K562 (cell line): Measurements from ENCODE around the gene SPINK9. TPM values are rescaled to one million over a fixed set of nuclear protein-coding genes. Genes with fewer than 3 reads are reported as not detected.

Experiments used
- ATAC-seq: fragments of 200-7000 bp; cut with Tn5 transposase; 3 replicates; pipeline ENCODE4 v1.9.1; 2020; ENCODE audit warnings: moderate library complexity
- BruUV-seq: library from RNA; stranded (reverse); fragments of 400-500 nt; replicated peaks from 2 replicates; lab custom pipeline; 2021; lab: Mats Ljungman, UMichigan
- CTCF ChIA-PET: fragments of 300-600 bp; formaldehyde crosslinking; extraction: SDS; loops from one replicate; lab custom pipeline; 2021; ENCODE audit warnings: low intra/inter-chr PET ratio; lab: Yijun Ruan, JAX
- POLR2A ChIA-PET: fragments of 300-600, 350-650 bp; sonication (Branson Sonifier 250); formaldehyde crosslinking; extraction: SDS; loops from one replicate; lab custom pipeline; 2021; ENCODE audit warnings: antibody characterized with exemption, inconsistent platforms; lab: Yijun Ruan, JAX
- DNase-seq, 4 experiments: peaks; one replicate each; pipeline versions ENCODE4 v3.0.0 to v3.0.0-alpha.2; 2011 to 2018; ENCODE audit warnings: low spot score in 3 of 4, mixed read lengths in 3 of 4; ENCODE audit errors: extremely low read depth in 1 of 4
- FAIRE-seq: peaks from 2 replicates; lab custom pipeline; 2011; peaks lifted over from hg19 to GRCh38; lab: Jason Lieb, UNC
- H2AFZ ChIP-seq: 2 replicates; pipeline ENCODE4 v1.6.0; 2011; ENCODE audit warnings: low read depth, low read length, control low read depth, inconsistent platforms
- H3K27ac ChIP-seq: fragments of 200-600 bp; 3 replicates; pipeline ENCODE4 v1.8.0; 2011; ENCODE audit warnings: low read depth, mild to moderate bottlenecking, control low read depth, inconsistent platforms, low read length, moderate library complexity, mixed read lengths; ENCODE audit errors: extremely low read depth
- H3K27me3 ChIP-seq, 2 experiments: fragments of 300-600 bp in 1 of 2; 2 replicates in 1 of 2; 3 replicates in 1 of 2; pipeline versions ENCODE4 v1.6.0 to v1.8.0; 2011; ENCODE audit warnings: inconsistent platforms in 2 of 2, low read length in 2 of 2, mild to moderate bottlenecking in 1 of 2, mixed read lengths in 1 of 2, moderate library complexity in 1 of 2; ENCODE audit not compliant: control insufficient read depth in 2 of 2, insufficient read depth in 2 of 2
- H3K36me3 ChIP-seq: fragments of 300-600 bp; 3 replicates; pipeline ENCODE4 v1.8.0; 2011; ENCODE audit warnings: mild to moderate bottlenecking, low read length, inconsistent platforms; ENCODE audit not compliant: control insufficient read depth, insufficient read depth
- H3K4me1 ChIP-seq, 2 experiments: fragments of 200-600 bp in 1 of 2; replicated peaks in 1 of 2; 2 replicates in 1 of 2; 3 replicates in 1 of 2; pipeline versions ENCODE4 v1.5.1 to v1.8.0; 2011; ENCODE audit warnings: inconsistent platforms in 2 of 2, low read length in 2 of 2, mild to moderate bottlenecking in 1 of 2, mixed read lengths in 1 of 2, moderate library complexity in 1 of 2; ENCODE audit not compliant: control insufficient read depth in 2 of 2, insufficient read depth in 2 of 2
- H3K4me2 ChIP-seq: 2 replicates; pipeline ENCODE4 v1.6.1; 2011; ENCODE audit warnings: low read length, control low read depth, inconsistent platforms, mixed read lengths; ENCODE audit not compliant: insufficient read depth
- H3K4me3 ChIP-seq: fragments of 200-600 bp; sonication (generic), shearing (Covaris generic); 2 replicates; pipeline ENCODE4 v1.5.1; 2016; ENCODE audit warnings: control low read depth, inconsistent platforms
- H3K79me2 ChIP-seq: fragments of 200-600 bp; 3 replicates; pipeline ENCODE4 v1.8.0; 2011; ENCODE audit warnings: low read length, inconsistent platforms; ENCODE audit not compliant: control insufficient read depth, insufficient read depth
- H3K9ac ChIP-seq, 2 experiments: 2 replicates each; pipeline versions ENCODE4 v1.6.0 to v1.6.1; 2011; ENCODE audit warnings: low read depth in 2 of 2, low read length in 2 of 2, control low read depth in 1 of 2, inconsistent platforms in 1 of 2, mild to moderate bottlenecking in 1 of 2, mixed read lengths in 1 of 2; ENCODE audit not compliant: insufficient read depth in 1 of 2
- H3K9me1 ChIP-seq: one replicate; pipeline ENCODE4 v1.6.0; 2011; ENCODE audit warnings: inconsistent platforms, mild to moderate bottlenecking, low read length, moderate library complexity; ENCODE audit not compliant: control insufficient read depth, insufficient read depth
- H3K9me3 ChIP-seq: replicated peaks from 2 replicates; pipeline ENCODE4 v1.5.1; 2011; ENCODE audit warnings: low read depth, low read length, inconsistent platforms; ENCODE audit not compliant: control insufficient read depth, insufficient read depth
- H4K20me1 ChIP-seq: replicated peaks from 2 replicates; pipeline ENCODE4 v1.6.1; 2011; ENCODE audit warnings: low read length, inconsistent platforms, mixed read lengths; ENCODE audit not compliant: control insufficient read depth, insufficient read depth
- HSF4 ChIP-seq: fragments of 250-450 bp; sonication (Bioruptor Pico); IDR thresholded peaks from 2 replicates; pipeline ENCODE4 v2.1.2; 2022; ENCODE audit warnings: mild to moderate bottlenecking, moderate library complexity, borderline replicate concordance
- LARP7 ChIP-seq: fragments of 450-650 bp; IDR thresholded peaks from 2 replicates; pipeline ENCODE4 v1.6.1; 2016
- NFIX ChIP-seq: fragments of 250-450 bp; sonication (Bioruptor Pico); IDR thresholded peaks from 2 replicates; pipeline ENCODE4 v1.4.0; 2020; ENCODE audit warnings: low read depth, mild to moderate bottlenecking, moderate library complexity
- SRSF3 ChIP-seq: fragments of 200-400 bp; formaldehyde crosslinking; IDR thresholded peaks from 2 replicates; pipeline ENCODE4 v1.6.1; 2016; ENCODE audit warnings: mild to moderate bottlenecking, low read length, moderate library complexity; ENCODE audit not compliant: insufficient read depth
- TAF1 ChIP-seq: IDR thresholded peaks from 2 replicates; pipeline ENCODE4 v1.6.1; 2011; ENCODE audit warnings: mild to moderate bottlenecking, low read length, moderate library complexity; ENCODE audit not compliant: insufficient read depth, control insufficient read depth, severe bottlenecking; ENCODE audit errors: extremely low read depth
- TBP ChIP-seq: optimal IDR thresholded peaks from 2 replicates; pipeline ENCODE3; 2011; ENCODE audit warnings: low read depth, low read length, improper control_type of control experiment
- ZNF695 ChIP-seq: fragments of 450-650 bp; formaldehyde crosslinking; IDR thresholded peaks from 2 replicates; pipeline ENCODE4 v1.4.0; 2020; ENCODE audit warnings: mild to moderate bottlenecking, moderate library complexity
- ZNF696 ChIP-seq: fragments of 250-450 bp; sonication (Bioruptor Pico); conservative IDR thresholded peaks from 2 replicates; pipeline ENCODE4 v1.4.0; 2020; ENCODE audit warnings: mild to moderate bottlenecking, moderate library complexity
- WGBS: fragments of 100-300 bp; shearing (Covaris generic); methylation state at CpG from one replicate; pipeline ENCODE4 v1.1.6; 2016; ENCODE audit warnings: low coverage, mixed read lengths; ENCODE audit not compliant: insufficient coverage; ENCODE audit errors: missing lambda C conversion rate; 5-methylcytosine and 5-hydroxymethylcytosine counted together
- in situ Hi-C: fragments of 300-500 bp; cut with MboI; formaldehyde crosslinking; loops from 4 replicates; pipeline ENCODE4 v1.15.0; 2018; ENCODE audit warnings: inconsistent platforms, mixed read lengths
- intact Hi-C: fragments of 100-400 bp; cut with micrococcal nuclease; formaldehyde crosslinking; loops from 2 replicates; pipeline ENCODE4 v1.14.2; 2022
- polyA plus RNA-seq, 8 experiments: library from polyadenylated mRNA; depleted of rRNA in 4 of 8; stranded (reverse) in 5 of 8; unstranded in 3 of 8; fragments of >200 nt; fragmentation: Nextera tagmentation in 2 of 8; fragmentation: Illumina TruSeq in 1 of 8; extraction: Ambion mirVana in 2 of 8; extraction: Trizol in 1 of 8; gene quantifications; 2 replicates each; pipeline versions ENCODE4 v1.2.1 to v1.2.3, GENCODE V29; 2011 to 2014; ENCODE audit warnings: inconsistent platforms in 1 of 8, missing spikeins in 1 of 8
- total RNA-seq, 7 experiments: library from RNA; depleted of rRNA in 6 of 7; stranded (reverse); fragments of >200 nt in 6 of 7; fragmentation: Illumina TruSeq in 2 of 7; extraction: Trizol in 2 of 7; gene quantifications; 2 replicates each; pipeline versions ENCODE4 v1.2.1 to v1.2.3, GENCODE V29; 2011 to 2021; ENCODE audit warnings: low replicate concordance in 1 of 7
- TF ChIP-seq, protein P1 (sequence below), 2 experiments: fragments of 200-800 bp in 1 of 2; sonication (Bioruptor generic) in 1 of 2; sonication (generic) in 1 of 2; formaldehyde crosslinking in 1 of 2; IDR thresholded peaks in 1 of 2; conservative IDR thresholded peaks in 1 of 2; 2 replicates each; pipeline versions ENCODE4 v1.5.0 to v1.6.1; 2016 to 2020; ENCODE audit warnings: missing compliant biosample characterization in 1 of 2, missing genetic modification characterization in 1 of 2, missing genetic modification reagents in 1 of 2

The SPINK9 gene
- total and polyA plus RNA-seq, 9 of the 15 experiments (the other 6 are each of a cell fraction or from before 2014, with no cell fraction given), result not detected

DNA sequence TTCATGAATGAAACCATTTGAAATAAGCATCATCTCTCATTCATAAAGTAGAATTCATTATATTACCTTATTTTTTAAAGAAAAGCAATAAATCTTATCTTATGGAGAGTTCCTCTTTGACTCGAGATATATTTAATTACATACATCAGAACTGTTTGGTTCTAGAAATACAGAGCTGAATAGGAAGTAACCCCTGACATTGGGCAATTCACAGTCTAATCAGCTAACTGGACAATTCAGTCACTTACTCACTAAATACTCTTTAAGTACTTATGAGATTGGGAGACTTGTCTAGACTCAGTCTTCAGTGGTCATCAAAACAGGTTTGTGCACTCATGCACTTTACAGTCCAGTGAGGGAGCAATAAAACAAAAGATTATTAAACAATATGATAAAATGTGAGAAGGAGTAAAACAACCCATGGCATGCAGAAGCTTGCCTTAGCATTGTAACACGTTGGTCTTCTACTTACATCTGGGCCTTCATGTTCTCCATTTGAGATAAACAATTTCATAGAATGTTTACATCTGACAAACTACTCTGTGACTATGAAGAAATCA lies 36.9 kb downstream of the SPINK9 start:
- POLR2A ChIA-PET, result interaction anchor here (1.4 kb wide), 1 partner anchor 12 kb away, joined by 4 read pairs; the partner anchor contains the start of gene FBXO38
- Histone ChIP-seq H3K79me2 (no peaks in the 10 kb centered on the region), H4K20me1 (no peaks in the 10 kb centered on the region), H3K36me3 (no peaks in the 10 kb centered on the region), H3K27me3 (no peaks in the 10 kb centered on the region; a peak in 1 of 5 replicates), H3K4me1 (no peaks in the 10 kb centered on the region), H3K4me3 (no peak overlapping the region), H2AFZ (no peak overlapping the region), H3K27ac (no peak overlapping the region), H3K4me2 (no peak overlapping the region), H3K9ac (no peak overlapping the region), H3K9me3 (no peaks in the 10 kb centered on the region), H3K9me1 (no peaks in the 10 kb centered on the region)
- intact Hi-C loops, result no loop called here
- FAIRE-seq (no peak), DNase-seq (no peak), ATAC-seq (no peak)
- 0% methylated on average over 2 of the region's 2 CpGs for WGBS
- BruUV-seq, result no TSS peak
- no peak for TF ChIP-seq TBP
- no peak for TF ChIP-seq ZNF695 (CRISPR knock-in tag)
- no peak for TF ChIP-seq HSF4
- TF ChIP-seq NFIX (CRISPR knock-in tag), result no peak
- TF ChIP-seq LARP7, result no peak
- TF ChIP-seq, protein P1, sequence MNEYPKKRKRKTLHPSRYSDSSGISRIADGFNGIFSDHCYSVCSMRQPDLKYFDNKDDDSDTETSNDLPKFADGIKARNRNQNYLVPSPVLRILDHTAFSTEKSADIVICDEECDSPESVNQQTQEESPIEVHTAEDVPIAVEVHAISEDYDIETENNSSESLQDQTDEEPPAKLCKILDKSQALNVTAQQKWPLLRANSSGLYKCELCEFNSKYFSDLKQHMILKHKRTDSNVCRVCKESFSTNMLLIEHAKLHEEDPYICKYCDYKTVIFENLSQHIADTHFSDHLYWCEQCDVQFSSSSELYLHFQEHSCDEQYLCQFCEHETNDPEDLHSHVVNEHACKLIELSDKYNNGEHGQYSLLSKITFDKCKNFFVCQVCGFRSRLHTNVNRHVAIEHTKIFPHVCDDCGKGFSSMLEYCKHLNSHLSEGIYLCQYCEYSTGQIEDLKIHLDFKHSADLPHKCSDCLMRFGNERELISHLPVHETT (CRISPR knock-in tag; conservative IDR thresholded peaks at IDR 0.05 in 1 of 2, IDR thresholded peaks at IDR 0.05 in 1 of 2), result no peak
- TF ChIP-seq ZNF696 (CRISPR knock-in tag), result no peak
- TF ChIP-seq TAF1, result no peak
- TF ChIP-seq SRSF3, result no peak
- CTCF ChIA-PET, result interaction anchor here (0.6 kb wide), 1 partner anchor 434 kb away, joined by 3 read pairs; no protein-coding TSS in a partner anchor
- in situ Hi-C loops, result loop anchor here (10.0 kb wide), 1 partner anchor 187 kb away; no protein-coding TSS in a partner anchor
